NT2/D1 (cell line): Measurements from ENCODE around the gene FOXC1.

Source experiments
- YY1 ChIP-seq: IDR thresholded peaks from 2 replicates; pipeline ENCODE4 v1.6.1; 2011; ENCODE audit not compliant: insufficient read length, insufficient read depth
- ZNF274 ChIP-seq: IDR thresholded peaks from 2 replicates; pipeline ENCODE4 v1.6.1; 2011; ENCODE audit warnings: mild to moderate bottlenecking, low read depth, low read length

DNA sequence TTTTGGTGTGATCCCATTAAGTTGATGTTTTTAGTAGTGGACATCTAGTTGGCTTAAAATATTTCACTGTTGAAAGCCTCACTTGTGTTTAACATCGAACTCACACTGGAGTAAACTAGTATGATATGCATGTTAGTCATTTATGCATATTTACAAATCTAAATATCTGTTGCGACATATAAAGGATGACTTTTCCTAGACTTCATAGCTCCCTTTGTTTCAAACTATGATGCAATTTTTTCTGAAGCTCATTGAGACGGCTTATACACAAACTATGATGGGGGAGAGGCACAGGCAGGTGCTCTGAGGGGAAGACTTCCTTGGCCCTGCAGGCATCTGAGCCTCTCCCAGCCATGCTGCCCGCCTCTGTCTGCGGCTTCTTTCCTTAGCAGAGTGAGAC is 11.8 kb upstream of the FOXC1 start:
- no peak for TF ChIP-seq ZNF274
- no peak for TF ChIP-seq YY1
